Neural cell (in vitro differentiated cells): Measurements from ENCODE around the gene OTUD7B.

ENCODE experiments used
- CTCF ChIP-seq: fragments of 450-650 bp; IDR thresholded peaks from 2 replicates; pipeline ENCODE4 v1.5.1; 2014; ENCODE audit warnings: antibody characterized with exemption, mild to moderate bottlenecking, moderate library complexity; ENCODE audit not compliant: poor library complexity, severe bottlenecking
- EP300 ChIP-seq: fragments of 450-650 bp; conservative IDR thresholded peaks from 2 replicates; pipeline ENCODE4 v1.6.1; 2014; ENCODE audit warnings: antibody characterized with exemption, mild to moderate bottlenecking, moderate library complexity; ENCODE audit not compliant: poor library complexity, severe bottlenecking
- EZH2 ChIP-seq: fragments of 200-600, 300-800 bp; shearing (Covaris generic), sonication (generic); IDR thresholded peaks from 2 replicates; pipeline ENCODE4 v1.6.1; 2014; ENCODE audit warnings: antibody characterized with exemption, low read length, borderline replicate concordance, mild to moderate bottlenecking; ENCODE audit not compliant: insufficient read depth, poor library complexity, severe bottlenecking
- POLR2AphosphoS5 ChIP-seq: IDR thresholded peaks from 2 replicates; pipeline ENCODE4 v1.6.1; 2012
- TAF1 ChIP-seq: IDR thresholded peaks from 2 replicates; pipeline ENCODE4 v1.6.1; 2012; ENCODE audit warnings: low read depth

DNA sequence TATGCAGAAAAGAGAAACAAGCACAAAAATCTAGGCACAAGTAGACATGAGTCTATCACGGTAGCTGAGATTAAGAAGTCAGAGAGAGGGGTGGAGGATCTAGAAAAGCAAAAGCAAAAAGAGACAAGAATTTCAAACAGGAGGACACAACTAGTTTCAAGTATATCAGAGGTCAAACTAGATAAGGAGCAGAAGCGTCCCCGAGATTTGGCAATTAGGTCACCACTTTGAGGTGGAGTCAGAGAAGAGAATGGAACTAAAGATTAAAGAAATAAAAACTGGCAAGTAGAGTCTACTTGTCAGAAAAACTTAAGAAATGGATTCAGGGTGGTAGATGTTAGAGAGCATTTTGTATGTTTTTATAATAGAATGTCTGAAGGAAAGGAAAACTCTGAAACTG lies 85.2 kb downstream of the OTUD7B start:
- TF ChIP-seq CTCF (no peak), TAF1 (no peak), EZH2 (no peak), EP300 (no peak), POLR2AphosphoS5 (no peak)
